HG02763 (cell line): ENCODE results near the gene SLC28A2.

Source experiments
- ATAC-seq: cut with Tn5 transposase; IDR thresholded peaks from one replicate; pipeline ENCODE4 v1.9.1; 2021; ENCODE audit warnings: mild to moderate bottlenecking, moderate library complexity; ENCODE audit not compliant: unreplicated experiment

The SLC28A2 gene

GRCh38 chr15:45320581-45321205, 68.7 kb downstream of the SLC28A2 start:
- ATAC-seq = no peak

- ATAC-seq = no peak
These were observed 74.2 kb downstream of the SLC28A2 start for GRCh38 chr15:45326280-45326679.

- no peak for ATAC-seq
These were observed 74.7 kb downstream of the SLC28A2 start for GRCh38 chr15:45326741-45327140.
